Smooth muscle cell (in vitro differentiated cells): ENCODE measurements around the gene ANKRD17. TPM values are rescaled to one million over a fixed set of nuclear protein-coding genes. Genes with fewer than 3 reads are reported as not detected.

ENCODE experiments used
- DNase-seq: peaks from one replicate; lab custom pipeline; 2025; ENCODE audit not compliant: unreplicated experiment; lab: John Stamatoyannopoulos, UW
- H2AFZ ChIP-seq: fragments of 200-600 bp; sonication (generic); 2 replicates; pipeline ENCODE4 v1.6.0; 2016; ENCODE audit warnings: antibody characterized with exemption, low read depth, mild to moderate bottlenecking
- H3F3A ChIP-seq: fragments of 200-600 bp; sonication (generic); 2 replicates; pipeline ENCODE4 v1.6.0; 2017; ENCODE audit warnings: antibody characterized with exemption, low read depth
- H3K27ac ChIP-seq: fragments of 200-600 bp; sonication (generic); 2 replicates; pipeline ENCODE4 v1.5.1; 2016; ENCODE audit warnings: low read depth, mild to moderate bottlenecking
- H3K27me3 ChIP-seq: fragments of 200-600 bp; sonication (generic); 2 replicates; pipeline ENCODE4 v1.6.1; 2016; ENCODE audit warnings: low read depth, mild to moderate bottlenecking
- H3K36me3 ChIP-seq: fragments of 200-600 bp; sonication (generic); 2 replicates; pipeline ENCODE4 v1.5.1; 2016; ENCODE audit warnings: low read depth
- H3K4me1 ChIP-seq: fragments of 200-600 bp; sonication (generic); 2 replicates; pipeline ENCODE4 v1.5.1; 2016; ENCODE audit warnings: low read depth
- H3K4me2 ChIP-seq: fragments of 200-600 bp; sonication (generic); 2 replicates; pipeline ENCODE4 v1.6.0; 2016; ENCODE audit warnings: mild to moderate bottlenecking
- H3K4me3 ChIP-seq: fragments of 200-600 bp; sonication (generic); 2 replicates; pipeline ENCODE4 v1.5.1; 2016; ENCODE audit warnings: mild to moderate bottlenecking
- H3K79me2 ChIP-seq: fragments of 200-600 bp; sonication (generic); 2 replicates; pipeline ENCODE4 v1.6.0; 2016; ENCODE audit warnings: low read depth, mild to moderate bottlenecking
- H3K9ac ChIP-seq: fragments of 200-600 bp; sonication (generic); 2 replicates; pipeline ENCODE4 v1.6.0; 2016; ENCODE audit warnings: low read depth
- H3K9me3 ChIP-seq: fragments of 200-600 bp; sonication (generic); replicated peaks from 2 replicates; pipeline ENCODE4 v1.5.1; 2016; ENCODE audit warnings: low read depth
- H4K20me1 ChIP-seq: fragments of 200-600 bp; sonication (generic); 2 replicates; pipeline ENCODE4 v1.6.0; 2016; ENCODE audit warnings: low read depth
- CTCF ChIP-seq: fragments of 200-600 bp; sonication (generic); IDR thresholded peaks from 2 replicates; pipeline ENCODE4 v1.5.1; 2017; ENCODE audit warnings: borderline replicate concordance, mild to moderate bottlenecking, antibody characterized with exemption; ENCODE audit not compliant: insufficient read depth, poor library complexity, severe bottlenecking
- WGBS: methylation state at CpG from one replicate; pipeline ENCODE4 v1.1.7; 2016; ENCODE audit warnings: low lambda C conversion rate; 5-methylcytosine and 5-hydroxymethylcytosine counted together
- polyA plus RNA-seq: library from polyadenylated mRNA; unstranded; fragments of >200 nt; fragmentation: Nextera tagmentation; extraction: Ambion mirVana; gene quantifications from 2 replicates; pipeline ENCODE4 v1.2.1, GENCODE V29; 2016
- total RNA-seq: library from RNA; depleted of rRNA; stranded (reverse); fragments of >200 nt; gene quantifications from 2 replicates; pipeline ENCODE4 v1.2.3, GENCODE V29; 2014

ANKRD17 gene
- total and polyA plus RNA-seq, 2 experiments from 2014 or later, result 29.7 to 58.0 TPM

- 47% methylated on average over 7 of the region's 7 CpGs for WGBS
- no peaks in the 10 kb centered on the region for H3K9me3 ChIP-seq
- no peaks in the 10 kb centered on the region for H3K4me1 ChIP-seq
- H3K9ac ChIP-seq, result no peak overlapping the region
- no peaks in the 10 kb centered on the region for H3K36me3 ChIP-seq
- H3K27me3 ChIP-seq, result no peaks in the 10 kb centered on the region
- TF ChIP-seq CTCF, result no peak
- H3K4me3 ChIP-seq, result no peak overlapping the region
- no peak overlapping the region for H3K4me2 ChIP-seq
- no peak for DNase-seq
- no peaks in the 10 kb centered on the region for H3K79me2 ChIP-seq
- H3K27ac ChIP-seq, result no peak overlapping the region
- H4K20me1 ChIP-seq, result no peaks in the 10 kb centered on the region
- no peaks in the 10 kb centered on the region for H3F3A ChIP-seq
- no peak overlapping the region for H2AFZ ChIP-seq
Measured at GRCh38 chr4:73045879-73046278, 212.7 kb downstream of the ANKRD17 start.

GRCh38 chr4:73037057-73037456, 221.5 kb downstream of the ANKRD17 start:
- no peak overlapping the region for H3K27ac ChIP-seq
- no peak overlapping the region for H3K4me3 ChIP-seq
- H3K79me2 ChIP-seq, result no peaks in the 10 kb centered on the region
- H3K27me3 ChIP-seq, result no peaks in the 10 kb centered on the region
- no peak for DNase-seq
- TF ChIP-seq CTCF, result no peak
- H3K9ac ChIP-seq, result no peak overlapping the region
- 88% methylated on average over 4 of the region's 4 CpGs for WGBS
- no peaks in the 10 kb centered on the region for H4K20me1 ChIP-seq
- no peaks in the 10 kb centered on the region for H3K9me3 ChIP-seq
- no peak overlapping the region for H2AFZ ChIP-seq
- H3K4me1 ChIP-seq, result no peaks in the 10 kb centered on the region
- H3K4me2 ChIP-seq, result no peak overlapping the region
- H3K36me3 ChIP-seq, result no peaks in the 10 kb centered on the region
- H3F3A ChIP-seq, result no peaks in the 10 kb centered on the region

GRCh38 chr4:73036123-73036522, 222.5 kb downstream of the ANKRD17 start:
- Histone ChIP-seq H2AFZ (no peak overlapping the region), H3K27ac (no peak overlapping the region), H3K9ac (no peak overlapping the region), H3F3A (no peaks in the 10 kb centered on the region), H3K4me3 (no peak overlapping the region), H3K36me3 (no peaks in the 10 kb centered on the region), H3K27me3 (no peaks in the 10 kb centered on the region), H3K79me2 (no peaks in the 10 kb centered on the region), H4K20me1 (no peaks in the 10 kb centered on the region), H3K9me3 (no peaks in the 10 kb centered on the region), H3K4me1 (no peaks in the 10 kb centered on the region), H3K4me2 (no peak overlapping the region)
- DNase-seq, result no peak
- 95% methylated on average over 1 of the region's 1 CpG for whole genome bisulfite sequencing
- no peak for TF ChIP-seq CTCF

- no peak overlapping the region for H3K27ac ChIP-seq
- 68% methylated on average over 2 of the region's 2 CpGs for WGBS
- no peak for DNase-seq
- H3K36me3 ChIP-seq, result no peaks in the 10 kb centered on the region
- H3K9me3 ChIP-seq, result peaks cover 5% of the 10 kb centered on the region
- no peak overlapping the region for H2AFZ ChIP-seq
- H3K4me3 ChIP-seq, result no peak overlapping the region
- H3K27me3 ChIP-seq, result no peaks in the 10 kb centered on the region
- no peak overlapping the region for H3K9ac ChIP-seq
- TF ChIP-seq CTCF, result no peak
- H3K79me2 ChIP-seq, result no peaks in the 10 kb centered on the region
- no peak overlapping the region for H3K4me2 ChIP-seq
- no peaks in the 10 kb centered on the region for H3F3A ChIP-seq
- H3K4me1 ChIP-seq, result no peaks in the 10 kb centered on the region
- no peaks in the 10 kb centered on the region for H4K20me1 ChIP-seq
Measured at GRCh38 chr4:73034896-73035295, 223.7 kb downstream of the ANKRD17 start.
